OCI-LY1 (cell line): ENCODE data around the gene SCUBE2.

Source experiments
- H2AFZ ChIP-seq: fragments of 200-600 bp; sonication (generic), shearing (Covaris generic); 2 replicates; pipeline ENCODE4 v1.6.0; 2014; ENCODE audit warnings: antibody characterized with exemption, mild to moderate bottlenecking, low read length
- H3F3A ChIP-seq: fragments of 200-600 bp; sonication (generic), shearing (Covaris generic); 2 replicates; pipeline ENCODE4 v1.6.0; 2014; ENCODE audit warnings: mild to moderate bottlenecking, antibody characterized with exemption, low read length, moderate library complexity; ENCODE audit not compliant: insufficient read depth
- H3K27ac ChIP-seq: fragments of 200-600 bp; sonication (generic); 2 replicates; pipeline ENCODE4 v1.5.1; 2014; ENCODE audit warnings: low read length, mixed run types, mild to moderate bottlenecking, low read depth; ENCODE audit not compliant: poor library complexity, severe bottlenecking
- H3K27me3 ChIP-seq: fragments of 200-600 bp; sonication (generic); 2 replicates; pipeline ENCODE4 v1.6.0; 2014; ENCODE audit warnings: antibody characterized with exemption, mild to moderate bottlenecking, low read length, moderate library complexity; ENCODE audit not compliant: insufficient read depth
- H3K36me3 ChIP-seq: fragments of 200-600 bp; sonication (generic); 2 replicates; pipeline ENCODE4 v1.6.1; 2014; ENCODE audit warnings: mild to moderate bottlenecking, antibody characterized with exemption, low read length, moderate library complexity, mixed read lengths; ENCODE audit not compliant: insufficient read depth
- H3K4me1 ChIP-seq: fragments of 200-600 bp; sonication (generic); 2 replicates; pipeline ENCODE4 v1.5.1; 2014; ENCODE audit warnings: mild to moderate bottlenecking, low read length, moderate library complexity; ENCODE audit not compliant: insufficient read depth, severe bottlenecking
- H3K4me2 ChIP-seq: fragments of 200-600 bp; sonication (generic), shearing (Covaris generic); 2 replicates; pipeline ENCODE4 v1.6.1; 2014; ENCODE audit warnings: low read length
- H3K4me3 ChIP-seq: fragments of 200-600 bp; sonication (generic); 2 replicates; pipeline ENCODE4 v1.5.1; 2014; ENCODE audit warnings: low read length, low read depth, mild to moderate bottlenecking, mixed read lengths; ENCODE audit not compliant: poor library complexity, severe bottlenecking
- H3K79me2 ChIP-seq: fragments of 200-600 bp; shearing (Covaris generic); 2 replicates; pipeline ENCODE4 v1.6.1; 2016; ENCODE audit warnings: mixed run types, low read length, mixed read lengths; ENCODE audit not compliant: insufficient read depth
- H3K9ac ChIP-seq: fragments of 200-600 bp; sonication (generic), shearing (Covaris generic); 2 replicates; pipeline ENCODE4 v1.6.1; 2014; ENCODE audit warnings: mild to moderate bottlenecking, low read length, mixed read lengths
- H3K9me2 ChIP-seq: fragments of 200-600 bp; sonication (generic), shearing (Covaris generic); 2 replicates; pipeline ENCODE4 v1.6.1; 2014; ENCODE audit warnings: low read depth, mild to moderate bottlenecking, low read length, mixed read lengths
- H3K9me3 ChIP-seq: fragments of 200-600 bp; shearing (Covaris generic); 2 replicates; pipeline ENCODE4 v1.6.1; 2014; ENCODE audit warnings: low read length, mixed read lengths
- H4K20me1 ChIP-seq: fragments of 200-600 bp; sonication (generic), shearing (Covaris generic); 2 replicates; pipeline ENCODE4 v1.6.0; 2016; ENCODE audit warnings: mild to moderate bottlenecking, low read length; ENCODE audit not compliant: insufficient read depth
- EZH2 ChIP-seq: fragments of 200-600 bp; sonication (generic), shearing (Covaris generic); IDR thresholded peaks from 2 replicates; pipeline ENCODE4 v1.8.0; 2017; ENCODE audit warnings: borderline replicate concordance, mixed run types, mild to moderate bottlenecking, antibody characterized with exemption, low read length, moderate library complexity, mixed read lengths
- TF ChIP-seq, protein P1 (sequence below): fragments of 200-600 bp; sonication (generic), shearing (Covaris generic); IDR thresholded peaks from 2 replicates; pipeline ENCODE4 v1.5.1; 2017; ENCODE audit warnings: mild to moderate bottlenecking, antibody characterized with exemption, low read length, moderate library complexity, mixed read lengths

Gene SCUBE2

GRCh38 chr11:9047964-9048523 is 43.4 kb downstream of the SCUBE2 start:
- Histone ChIP-seq H3K4me1 (no peaks in the 10 kb centered on the region), H3K9ac (no peak overlapping the region), H3K9me2 (no peaks in the 10 kb centered on the region), H3F3A (no peaks in the 10 kb centered on the region), H3K36me3 (no peaks in the 10 kb centered on the region), H3K27me3 (peaks cover 7% of the 10 kb centered on the region; the same call in 1 of the 2 replicates), H3K4me2 (no peak overlapping the region), H3K4me3 (no peak overlapping the region), H3K9me3 (no peaks in the 10 kb centered on the region), H3K27ac (no peak overlapping the region), H4K20me1 (no peaks in the 10 kb centered on the region), H2AFZ (no peak overlapping the region), H3K79me2 (no peaks in the 10 kb centered on the region)
- TF ChIP-seq, protein P1, sequence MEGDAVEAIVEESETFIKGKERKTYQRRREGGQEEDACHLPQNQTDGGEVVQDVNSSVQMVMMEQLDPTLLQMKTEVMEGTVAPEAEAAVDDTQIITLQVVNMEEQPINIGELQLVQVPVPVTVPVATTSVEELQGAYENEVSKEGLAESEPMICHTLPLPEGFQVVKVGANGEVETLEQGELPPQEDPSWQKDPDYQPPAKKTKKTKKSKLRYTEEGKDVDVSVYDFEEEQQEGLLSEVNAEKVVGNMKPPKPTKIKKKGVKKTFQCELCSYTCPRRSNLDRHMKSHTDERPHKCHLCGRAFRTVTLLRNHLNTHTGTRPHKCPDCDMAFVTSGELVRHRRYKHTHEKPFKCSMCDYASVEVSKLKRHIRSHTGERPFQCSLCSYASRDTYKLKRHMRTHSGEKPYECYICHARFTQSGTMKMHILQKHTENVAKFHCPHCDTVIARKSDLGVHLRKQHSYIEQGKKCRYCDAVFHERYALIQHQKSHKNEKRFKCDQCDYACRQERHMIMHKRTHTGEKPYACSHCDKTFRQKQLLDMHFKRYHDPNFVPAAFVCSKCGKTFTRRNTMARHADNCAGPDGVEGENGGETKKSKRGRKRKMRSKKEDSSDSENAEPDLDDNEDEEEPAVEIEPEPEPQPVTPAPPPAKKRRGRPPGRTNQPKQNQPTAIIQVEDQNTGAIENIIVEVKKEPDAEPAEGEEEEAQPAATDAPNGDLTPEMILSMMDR = no peak
- no peak for TF ChIP-seq EZH2

GRCh38 chr11:9046481-9046880 is 44.9 kb downstream of the SCUBE2 start:
- H3K79me2 ChIP-seq = no peaks in the 10 kb centered on the region
- H3K4me2 ChIP-seq = no peak overlapping the region
- no peak overlapping the region for H3K9ac ChIP-seq
- H3K9me3 ChIP-seq = no peaks in the 10 kb centered on the region
- no peak for TF ChIP-seq EZH2
- TF ChIP-seq, protein P1 = no peak
- H3K27ac ChIP-seq = no peak overlapping the region
- no peaks in the 10 kb centered on the region for H3F3A ChIP-seq
- H3K4me3 ChIP-seq = no peak overlapping the region
- no peaks in the 10 kb centered on the region for H3K36me3 ChIP-seq
- H4K20me1 ChIP-seq = no peaks in the 10 kb centered on the region
- no peaks in the 10 kb centered on the region for H3K4me1 ChIP-seq
- H3K27me3 ChIP-seq = peaks cover 7% of the 10 kb centered on the region; the same call in 1 of the 2 replicates
- H3K9me2 ChIP-seq = no peaks in the 10 kb centered on the region
- H2AFZ ChIP-seq = no peak overlapping the region

GRCh38 chr11:9042488-9042887 is 48.9 kb downstream of the SCUBE2 start:
- no peak overlapping the region for H3K27ac ChIP-seq
- no peaks in the 10 kb centered on the region for H3F3A ChIP-seq
- no peaks in the 10 kb centered on the region for H4K20me1 ChIP-seq
- H3K4me1 ChIP-seq = no peaks in the 10 kb centered on the region
- H3K4me2 ChIP-seq = no peak overlapping the region
- H3K9ac ChIP-seq = no peak overlapping the region
- H2AFZ ChIP-seq = no peak overlapping the region
- no peaks in the 10 kb centered on the region for H3K36me3 ChIP-seq
- H3K79me2 ChIP-seq = no peaks in the 10 kb centered on the region
- H3K9me3 ChIP-seq = no peaks in the 10 kb centered on the region
- no peak for TF ChIP-seq EZH2
- TF ChIP-seq, protein P1 = no peak
- no peak overlapping the region for H3K4me3 ChIP-seq
- H3K9me2 ChIP-seq = no peaks in the 10 kb centered on the region
- H3K27me3 ChIP-seq = no peaks in the 10 kb centered on the region
